K562 (cell line): ENCODE measurements around the gene TNFAIP6. TPM values are rescaled to one million over a fixed set of nuclear protein-coding genes. Genes with fewer than 3 reads are reported as not detected.
A peak's percentile ranks its signal among the peaks of the same experiment; 100 is the strongest.

Experiments
- ATAC-seq: fragments of 200-7000 bp; cut with Tn5 transposase; 3 replicates; pipeline ENCODE4 v1.9.1; 2020; ENCODE audit warnings: moderate library complexity
- BruUV-seq: library from RNA; stranded (reverse); fragments of 400-500 nt; replicated peaks from 2 replicates; lab custom pipeline; 2021; lab: Mats Ljungman, UMichigan
- CTCF ChIA-PET: fragments of 300-600 bp; formaldehyde crosslinking; extraction: SDS; loops from one replicate; lab custom pipeline; 2021; ENCODE audit warnings: low intra/inter-chr PET ratio; lab: Yijun Ruan, JAX
- POLR2A ChIA-PET: fragments of 300-600, 350-650 bp; sonication (Branson Sonifier 250); formaldehyde crosslinking; extraction: SDS; loops from one replicate; lab custom pipeline; 2021; ENCODE audit warnings: antibody characterized with exemption, inconsistent platforms; lab: Yijun Ruan, JAX
- DNase-seq, 4 experiments: peaks; one replicate each; pipeline versions ENCODE4 v3.0.0 to v3.0.0-alpha.2; 2011 to 2018; ENCODE audit warnings: low spot score in 3 of 4, mixed read lengths in 3 of 4; ENCODE audit errors: extremely low read depth in 1 of 4
- FAIRE-seq: peaks from 2 replicates; lab custom pipeline; 2011; peaks lifted over from hg19 to GRCh38; lab: Jason Lieb, UNC
- H2AFZ ChIP-seq: 2 replicates; pipeline ENCODE4 v1.6.0; 2011; ENCODE audit warnings: low read depth, low read length, control low read depth, inconsistent platforms
- H3K27ac ChIP-seq: fragments of 200-600 bp; 3 replicates; pipeline ENCODE4 v1.8.0; 2011; ENCODE audit warnings: low read depth, mild to moderate bottlenecking, control low read depth, inconsistent platforms, low read length, moderate library complexity, mixed read lengths; ENCODE audit errors: extremely low read depth
- H3K27me3 ChIP-seq, 2 experiments: fragments of 300-600 bp in 1 of 2; 2 replicates in 1 of 2; 3 replicates in 1 of 2; pipeline versions ENCODE4 v1.6.0 to v1.8.0; 2011; ENCODE audit warnings: inconsistent platforms in 2 of 2, low read length in 2 of 2, mild to moderate bottlenecking in 1 of 2, mixed read lengths in 1 of 2, moderate library complexity in 1 of 2; ENCODE audit not compliant: control insufficient read depth in 2 of 2, insufficient read depth in 2 of 2
- H3K36me3 ChIP-seq: fragments of 300-600 bp; 3 replicates; pipeline ENCODE4 v1.8.0; 2011; ENCODE audit warnings: mild to moderate bottlenecking, low read length, inconsistent platforms; ENCODE audit not compliant: control insufficient read depth, insufficient read depth
- H3K4me1 ChIP-seq, 2 experiments: fragments of 200-600 bp in 1 of 2; replicated peaks in 1 of 2; 2 replicates in 1 of 2; 3 replicates in 1 of 2; pipeline versions ENCODE4 v1.5.1 to v1.8.0; 2011; ENCODE audit warnings: inconsistent platforms in 2 of 2, low read length in 2 of 2, mild to moderate bottlenecking in 1 of 2, mixed read lengths in 1 of 2, moderate library complexity in 1 of 2; ENCODE audit not compliant: control insufficient read depth in 2 of 2, insufficient read depth in 2 of 2
- H3K4me2 ChIP-seq: 2 replicates; pipeline ENCODE4 v1.6.1; 2011; ENCODE audit warnings: low read length, control low read depth, inconsistent platforms, mixed read lengths; ENCODE audit not compliant: insufficient read depth
- H3K4me3 ChIP-seq: fragments of 200-600 bp; sonication (generic), shearing (Covaris generic); 2 replicates; pipeline ENCODE4 v1.5.1; 2016; ENCODE audit warnings: control low read depth, inconsistent platforms
- H3K79me2 ChIP-seq: fragments of 200-600 bp; 3 replicates; pipeline ENCODE4 v1.8.0; 2011; ENCODE audit warnings: low read length, inconsistent platforms; ENCODE audit not compliant: control insufficient read depth, insufficient read depth
- H3K9ac ChIP-seq, 2 experiments: 2 replicates each; pipeline versions ENCODE4 v1.6.0 to v1.6.1; 2011; ENCODE audit warnings: low read depth in 2 of 2, low read length in 2 of 2, control low read depth in 1 of 2, inconsistent platforms in 1 of 2, mild to moderate bottlenecking in 1 of 2, mixed read lengths in 1 of 2; ENCODE audit not compliant: insufficient read depth in 1 of 2
- H3K9me1 ChIP-seq: one replicate; pipeline ENCODE4 v1.6.0; 2011; ENCODE audit warnings: inconsistent platforms, mild to moderate bottlenecking, low read length, moderate library complexity; ENCODE audit not compliant: control insufficient read depth, insufficient read depth
- H3K9me3 ChIP-seq: replicated peaks from 2 replicates; pipeline ENCODE4 v1.5.1; 2011; ENCODE audit warnings: low read depth, low read length, inconsistent platforms; ENCODE audit not compliant: control insufficient read depth, insufficient read depth
- H4K20me1 ChIP-seq: replicated peaks from 2 replicates; pipeline ENCODE4 v1.6.1; 2011; ENCODE audit warnings: low read length, inconsistent platforms, mixed read lengths; ENCODE audit not compliant: control insufficient read depth, insufficient read depth
- CXXC5 ChIP-seq: fragments of 250-450 bp; sonication (Bioruptor Pico); IDR thresholded peaks from 2 replicates; pipeline ENCODE4 v1.8.0; 2022; ENCODE audit warnings: inconsistent platforms, mild to moderate bottlenecking, moderate library complexity
- E2F3 ChIP-seq: fragments of 250-450 bp; sonication (Bioruptor Pico); IDR thresholded peaks from 2 replicates; pipeline ENCODE4 v1.4.0; 2020; ENCODE audit warnings: mild to moderate bottlenecking
- MAFK ChIP-seq: IDR thresholded peaks from 2 replicates; pipeline ENCODE4 v1.6.1; 2011; ENCODE audit warnings: low read length, improper control_type of control experiment
- NFE2 ChIP-seq: IDR thresholded peaks from 2 replicates; pipeline ENCODE4 v1.6.1; 2014; ENCODE audit warnings: antibody characterized with exemption, low read depth
- NR4A1 ChIP-seq, 2 experiments: fragments of 250-450 bp in 1 of 2; fragments of 450-650 bp in 1 of 2; sonication (Bioruptor Pico) in 1 of 2; IDR thresholded peaks; 2 replicates each; pipeline versions ENCODE4 v1.4.0 to v1.6.1; 2016 to 2020; ENCODE audit warnings: mild to moderate bottlenecking in 2 of 2, missing compliant biosample characterization in 1 of 2, missing genetic modification characterization in 1 of 2, moderate library complexity in 1 of 2
- SIRT6 ChIP-seq: IDR thresholded peaks from one replicate; pipeline ENCODE4 v1.6.1; 2012; ENCODE audit warnings: low read depth, mild to moderate bottlenecking, control low read depth, inconsistent platforms, low read length, moderate library complexity
- SMARCC2 ChIP-seq: fragments of 450-650 bp; IDR thresholded peaks from 2 replicates; pipeline ENCODE4 v1.6.1; 2017; ENCODE audit warnings: antibody characterized with exemption, moderate library complexity, mild to moderate bottlenecking, low read depth
- SMC3 ChIP-seq: conservative IDR thresholded peaks from 2 replicates; pipeline ENCODE4 v1.6.1; 2011; ENCODE audit warnings: low read depth, low read length, improper control_type of control experiment; ENCODE audit not compliant: insufficient read depth
- SRSF1 ChIP-seq: fragments of 200-400 bp; formaldehyde crosslinking; IDR thresholded peaks from 2 replicates; pipeline ENCODE4 v1.6.1; 2017; ENCODE audit warnings: mild to moderate bottlenecking, low read depth, low read length, moderate library complexity
- TEAD1 ChIP-seq, 2 experiments: fragments of 450-650 bp in 1 of 2; sonication (generic) in 1 of 2; formaldehyde crosslinking; IDR thresholded peaks; 2 replicates each; pipeline versions ENCODE4 v1.4.0 to v1.8.0; 2020 to 2022; ENCODE audit warnings: mild to moderate bottlenecking in 2 of 2, missing genetic modification reagents in 1 of 2
- XRCC4 ChIP-seq: IDR thresholded peaks from one replicate; pipeline ENCODE4 v1.6.1; 2011; ENCODE audit not compliant: insufficient read depth, insufficient read length; ENCODE audit errors: extremely low read depth
- ZNF3 ChIP-seq: fragments of 250-450 bp; sonication (Bioruptor Pico); IDR thresholded peaks from 2 replicates; pipeline ENCODE4 v1.5.0; 2021; ENCODE audit warnings: mild to moderate bottlenecking, moderate library complexity
- ZNF316 ChIP-seq: fragments of 450-650 bp; IDR thresholded peaks from 2 replicates; pipeline ENCODE4 v1.6.1; 2016
- in situ Hi-C: fragments of 300-500 bp; cut with MboI; formaldehyde crosslinking; loops from 4 replicates; pipeline ENCODE4 v1.15.0; 2018; ENCODE audit warnings: inconsistent platforms, mixed read lengths
- intact Hi-C: fragments of 100-400 bp; cut with micrococcal nuclease; formaldehyde crosslinking; loops from 2 replicates; pipeline ENCODE4 v1.14.2; 2022
- polyA plus RNA-seq, 8 experiments: library from polyadenylated mRNA; depleted of rRNA in 4 of 8; stranded (reverse) in 5 of 8; unstranded in 3 of 8; fragments of >200 nt; fragmentation: Nextera tagmentation in 2 of 8; fragmentation: Illumina TruSeq in 1 of 8; extraction: Ambion mirVana in 2 of 8; extraction: Trizol in 1 of 8; gene quantifications; 2 replicates each; pipeline versions ENCODE4 v1.2.1 to v1.2.3, GENCODE V29; 2011 to 2014; ENCODE audit warnings: inconsistent platforms in 1 of 8, missing spikeins in 1 of 8
- total RNA-seq, 7 experiments: library from RNA; depleted of rRNA in 6 of 7; stranded (reverse); fragments of >200 nt in 6 of 7; fragmentation: Illumina TruSeq in 2 of 7; extraction: Trizol in 2 of 7; gene quantifications; 2 replicates each; pipeline versions ENCODE4 v1.2.1 to v1.2.3, GENCODE V29; 2011 to 2021; ENCODE audit warnings: low replicate concordance in 1 of 7
- TF ChIP-seq, protein P1 (sequence below): fragments of 450-650 bp; formaldehyde crosslinking; IDR thresholded peaks from 2 replicates; pipeline ENCODE4 v1.4.0; 2020; ENCODE audit warnings: mild to moderate bottlenecking, moderate library complexity
- TF ChIP-seq, protein P2 (sequence below): sonication (generic); formaldehyde crosslinking; IDR thresholded peaks from 2 replicates; pipeline ENCODE4 v1.8.0; 2022; ENCODE audit warnings: mild to moderate bottlenecking, missing genetic modification reagents
- TF ChIP-seq, protein P3 (sequence below), 3 experiments: fragments of 200-800 bp in 1 of 3; fragments of 250-450 bp in 1 of 3; fragments of 450-650 bp in 1 of 3; sonication (Bioruptor Pico) in 1 of 3; sonication (Bioruptor generic) in 1 of 3; formaldehyde crosslinking in 1 of 3; IDR thresholded peaks; 2 replicates each; pipeline versions ENCODE4 v1.6.1 to v1.8.0; 2016 to 2022; ENCODE audit warnings: mild to moderate bottlenecking in 2 of 3, missing genetic modification characterization in 2 of 3, missing compliant biosample characterization in 1 of 3, moderate library complexity in 1 of 3

The TNFAIP6 gene
- total and polyA plus RNA-seq, 9 of the 15 experiments (the other 6 are each of a cell fraction or from before 2014, with no cell fraction given) = 0.07 to 0.28 (median 0.08) TPM; not detected in 6

DNA sequence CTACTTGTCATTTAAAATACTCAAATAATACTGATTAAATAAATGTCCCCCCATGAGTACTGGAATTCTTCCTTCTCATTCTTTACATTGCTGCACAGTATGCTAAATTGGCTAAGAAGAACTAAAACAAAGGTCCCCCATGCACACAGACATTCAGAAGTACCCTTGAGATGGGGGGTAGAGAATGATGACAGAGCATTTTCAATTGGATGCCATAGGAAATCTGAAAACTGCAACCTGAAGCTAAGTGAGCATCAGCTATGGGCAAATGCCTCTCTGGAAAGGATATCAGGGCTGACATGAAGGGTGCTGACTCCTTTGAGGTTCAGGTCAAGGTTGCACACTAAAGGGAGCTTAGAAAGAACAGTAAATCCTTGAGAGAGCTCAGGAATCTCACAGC, 10.1 kb upstream of the TNFAIP6 start:
- Histone ChIP-seq H3K27me3 (no peaks in the 10 kb centered on the region), H3K9me1 (no peaks in the 10 kb centered on the region), H4K20me1 (no peaks in the 10 kb centered on the region), H3K27ac (no peak overlapping the region), H3K4me1 (peaks cover 0 to 9% of the 10 kb centered on the region in 2 experiments; a peak in 1 of 5 replicates), H3K9me3 (no peaks in the 10 kb centered on the region), H3K4me2 (peak overlapping the region; percentile 28; the same call in 1 of the 2 replicates), H3K79me2 (no peaks in the 10 kb centered on the region), H3K4me3 (no peak overlapping the region), H2AFZ (peak overlapping the region; percentile 32), H3K36me3 (no peaks in the 10 kb centered on the region), H3K9ac (no peak overlapping the region)
- DNase-seq = no peak
- in situ Hi-C loops (no loop called here), intact Hi-C loops (no loop called here)
- POLR2A ChIA-PET = interaction anchor here (0.5 kb wide), 1 partner anchor 625 kb away, joined by 3 read pairs; no protein-coding TSS in a partner anchor
- CTCF ChIA-PET = no interaction called here
- no TSS peak for BruUV-seq
- FAIRE-seq = no peak
- no peak for ATAC-seq
- TF ChIP-seq, protein P1, sequence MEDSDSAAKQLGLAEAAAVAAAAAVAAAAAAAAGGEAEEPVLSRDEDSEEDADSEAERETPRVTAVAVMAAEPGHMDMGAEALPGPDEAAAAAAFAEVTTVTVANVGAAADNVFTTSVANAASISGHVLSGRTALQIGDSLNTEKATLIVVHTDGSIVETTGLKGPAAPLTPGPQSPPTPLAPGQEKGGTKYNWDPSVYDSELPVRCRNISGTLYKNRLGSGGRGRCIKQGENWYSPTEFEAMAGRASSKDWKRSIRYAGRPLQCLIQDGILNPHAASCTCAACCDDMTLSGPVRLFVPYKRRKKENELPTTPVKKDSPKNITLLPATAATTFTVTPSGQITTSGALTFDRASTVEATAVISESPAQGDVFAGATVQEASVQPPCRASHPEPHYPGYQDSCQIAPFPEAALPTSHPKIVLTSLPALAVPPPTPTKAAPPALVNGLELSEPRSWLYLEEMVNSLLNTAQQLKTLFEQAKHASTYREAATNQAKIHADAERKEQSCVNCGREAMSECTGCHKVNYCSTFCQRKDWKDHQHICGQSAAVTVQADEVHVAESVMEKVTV (CRISPR knock-in tag) = no peak
- TF ChIP-seq XRCC4 = no peak
- TF ChIP-seq NFE2 = peak; percentile 37; the same call in 1 of the 2 replicates
- TF ChIP-seq, protein P2, sequence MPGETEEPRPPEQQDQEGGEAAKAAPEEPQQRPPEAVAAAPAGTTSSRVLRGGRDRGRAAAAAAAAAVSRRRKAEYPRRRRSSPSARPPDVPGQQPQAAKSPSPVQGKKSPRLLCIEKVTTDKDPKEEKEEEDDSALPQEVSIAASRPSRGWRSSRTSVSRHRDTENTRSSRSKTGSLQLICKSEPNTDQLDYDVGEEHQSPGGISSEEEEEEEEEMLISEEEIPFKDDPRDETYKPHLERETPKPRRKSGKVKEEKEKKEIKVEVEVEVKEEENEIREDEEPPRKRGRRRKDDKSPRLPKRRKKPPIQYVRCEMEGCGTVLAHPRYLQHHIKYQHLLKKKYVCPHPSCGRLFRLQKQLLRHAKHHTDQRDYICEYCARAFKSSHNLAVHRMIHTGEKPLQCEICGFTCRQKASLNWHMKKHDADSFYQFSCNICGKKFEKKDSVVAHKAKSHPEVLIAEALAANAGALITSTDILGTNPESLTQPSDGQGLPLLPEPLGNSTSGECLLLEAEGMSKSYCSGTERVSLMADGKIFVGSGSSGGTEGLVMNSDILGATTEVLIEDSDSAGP (CRISPR knock-in tag) = no peak
- TF ChIP-seq ZNF3 = no peak
- no peak for TF ChIP-seq SIRT6
- no peak for TF ChIP-seq SMC3
- no peak for TF ChIP-seq SMARCC2
- TF ChIP-seq, protein P3, sequence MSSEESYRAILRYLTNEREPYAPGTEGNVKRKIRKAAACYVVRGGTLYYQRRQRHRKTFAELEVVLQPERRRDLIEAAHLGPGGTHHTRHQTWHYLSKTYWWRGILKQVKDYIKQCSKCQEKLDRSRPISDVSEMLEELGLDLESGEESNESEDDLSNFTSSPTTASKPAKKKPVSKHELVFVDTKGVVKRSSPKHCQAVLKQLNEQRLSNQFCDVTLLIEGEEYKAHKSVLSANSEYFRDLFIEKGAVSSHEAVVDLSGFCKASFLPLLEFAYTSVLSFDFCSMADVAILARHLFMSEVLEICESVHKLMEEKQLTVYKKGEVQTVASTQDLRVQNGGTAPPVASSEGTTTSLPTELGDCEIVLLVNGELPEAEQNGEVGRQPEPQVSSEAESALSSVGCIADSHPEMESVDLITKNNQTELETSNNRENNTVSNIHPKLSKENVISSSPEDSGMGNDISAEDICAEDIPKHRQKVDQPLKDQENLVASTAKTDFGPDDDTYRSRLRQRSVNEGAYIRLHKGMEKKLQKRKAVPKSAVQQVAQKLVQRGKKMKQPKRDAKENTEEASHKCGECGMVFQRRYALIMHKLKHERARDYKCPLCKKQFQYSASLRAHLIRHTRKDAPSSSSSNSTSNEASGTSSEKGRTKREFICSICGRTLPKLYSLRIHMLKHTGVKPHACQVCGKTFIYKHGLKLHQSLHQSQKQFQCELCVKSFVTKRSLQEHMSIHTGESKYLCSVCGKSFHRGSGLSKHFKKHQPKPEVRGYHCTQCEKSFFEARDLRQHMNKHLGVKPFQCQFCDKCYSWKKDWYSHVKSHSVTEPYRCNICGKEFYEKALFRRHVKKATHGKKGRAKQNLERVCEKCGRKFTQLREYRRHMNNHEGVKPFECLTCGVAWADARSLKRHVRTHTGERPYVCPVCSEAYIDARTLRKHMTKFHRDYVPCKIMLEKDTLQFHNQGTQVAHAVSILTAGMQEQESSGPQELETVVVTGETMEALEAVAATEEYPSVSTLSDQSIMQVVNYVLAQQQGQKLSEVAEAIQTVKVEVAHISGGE (CRISPR knock-in tag; IDR thresholded peaks at IDR 0.05) = no peak
- no peak for TF ChIP-seq CXXC5 (CRISPR knock-in tag)
- no peak for TF ChIP-seq SRSF1
- peak; percentile 45; the same call in 1 of the 2 replicates for TF ChIP-seq MAFK
- TF ChIP-seq ZNF316 = peak; percentile 58
- no peak for TF ChIP-seq NR4A1 (CRISPR knock-in tag; IDR thresholded peaks at IDR 0.05)
- no peak for TF ChIP-seq NR4A1 (tag; IDR thresholded peaks at IDR 0.05)
- no peak for TF ChIP-seq E2F3 (CRISPR knock-in tag)
- TF ChIP-seq TEAD1 (CRISPR knock-in tag; IDR thresholded peaks at IDR 0.05) = no peak
